ENCODE results near the gene CNIH2.
"Not testable (repeated sequence)": the region's sequence is repeated elsewhere in the genome, so short reads cannot be mapped to it uniquely, and the experiment has no call there.

The CNIH2 gene

DNA sequence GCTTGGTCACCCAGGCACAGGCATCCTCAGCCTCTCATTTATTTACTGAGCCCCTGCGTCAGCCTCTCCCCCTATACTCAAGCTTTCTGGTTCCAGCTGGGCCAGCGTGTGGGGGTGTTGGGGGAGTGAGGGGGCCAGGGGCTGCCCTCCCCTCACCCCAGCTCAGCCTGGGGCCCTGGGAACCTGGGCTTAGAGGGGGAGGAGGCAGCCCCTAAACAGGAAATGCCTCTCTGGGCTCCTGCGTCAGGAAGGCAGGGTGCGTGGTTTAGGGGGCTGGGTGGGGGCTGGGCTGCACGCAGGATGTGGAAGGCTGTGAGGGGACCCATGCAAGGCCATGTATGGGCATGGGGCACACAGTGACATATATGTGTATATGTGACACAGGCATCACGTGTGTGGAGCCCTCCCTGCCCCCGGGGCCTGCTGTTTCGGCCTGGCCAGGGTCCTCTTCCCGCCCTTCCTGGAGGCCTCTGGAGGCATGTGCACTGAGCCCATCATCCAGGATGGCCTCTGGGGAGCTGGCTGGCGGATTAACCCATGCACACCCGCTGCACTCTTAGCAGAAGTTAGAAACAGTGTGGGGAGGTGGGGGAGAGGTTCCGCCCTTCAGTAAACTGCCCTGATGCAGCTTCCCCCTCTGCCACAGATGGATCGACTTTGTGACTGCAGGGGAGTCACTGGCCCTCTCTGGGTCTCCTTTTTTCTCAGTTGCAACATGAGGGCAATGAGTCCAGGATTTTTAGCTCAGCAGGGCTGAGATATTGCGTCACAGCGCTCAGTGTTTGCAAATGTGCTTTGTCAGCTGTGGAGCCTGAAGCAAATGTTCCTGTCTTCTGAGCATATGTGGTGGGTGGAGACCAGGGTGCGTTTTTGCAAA is 40.0 kb downstream of the CNIH2 start:
- Mint-ChIP-seq H3K4me3 (peak overlapping the region; percentile 48), H3K27me3 (no peaks in the 10 kb centered on the region), H3K9me3 (no peaks in the 10 kb centered on the region), H3K27ac (peak overlapping the region; percentile 83), H3K36me3 (no peaks in the 10 kb centered on the region), H3K4me1 (peaks cover 39% of the 10 kb centered on the region)
- peak; percentile 67 for ATAC-seq

DNA sequence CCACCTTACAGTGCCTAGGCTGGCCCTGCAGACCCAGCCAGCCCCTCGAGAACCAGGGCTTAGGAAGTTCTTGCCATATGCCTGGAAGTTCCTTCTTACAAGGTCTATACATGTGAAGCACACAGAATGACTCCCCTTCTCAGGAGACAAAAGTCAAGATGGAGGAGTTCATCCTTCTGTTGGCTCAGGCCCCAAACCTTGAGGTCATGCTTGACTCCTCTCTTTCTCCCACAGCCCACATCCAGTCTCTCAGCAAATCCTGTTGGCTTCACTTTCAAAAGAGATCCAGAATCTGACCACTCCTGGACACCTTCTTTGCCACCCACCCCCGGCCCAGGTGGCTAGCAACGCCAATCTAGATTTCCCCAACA is 40.6 kb downstream of the CNIH2 start:
- H3K4me3 Mint-ChIP-seq, result no peak overlapping the region
- H3K36me3 Mint-ChIP-seq, result no peaks in the 10 kb centered on the region
- ATAC-seq, result no peak
- peaks cover 38% of the 10 kb centered on the region for H3K4me1 Mint-ChIP-seq
- no peaks in the 10 kb centered on the region for H3K27me3 Mint-ChIP-seq
- H3K27ac Mint-ChIP-seq, result peak overlapping the region; percentile 83
- H3K9me3 Mint-ChIP-seq, result no peaks in the 10 kb centered on the region

GRCh38 chr11:66320289-66320688 is 42.3 kb downstream of the CNIH2 start:
- not testable (repeated sequence) for H3K27ac Mint-ChIP-seq, H3K4me3 Mint-ChIP-seq, ATAC-seq, H3K36me3 Mint-ChIP-seq, H3K27me3 Mint-ChIP-seq, H3K9me3 Mint-ChIP-seq
- H3K4me1 Mint-ChIP-seq, result peaks cover 29% of the 10 kb centered on the region

DNA sequence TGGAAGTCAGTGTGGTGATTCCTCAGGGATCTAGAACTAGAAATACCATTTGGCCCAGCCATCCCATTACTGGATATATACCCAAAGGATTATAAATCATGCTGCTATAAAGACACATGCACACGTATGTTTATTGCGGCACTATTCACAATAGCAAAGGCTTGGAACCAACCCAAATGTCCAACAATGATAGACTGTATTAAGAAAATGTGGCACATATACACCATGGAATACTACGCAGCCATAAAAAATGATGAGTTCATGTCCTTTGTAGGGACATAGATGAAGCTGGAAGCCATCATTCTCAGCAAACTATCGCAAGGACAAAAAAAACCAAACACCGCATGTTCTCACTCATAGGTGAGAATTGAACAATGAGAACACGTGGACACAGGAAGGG is 42.8 kb downstream of the CNIH2 start:
- not testable (repeated sequence) for H3K4me3 Mint-ChIP-seq, H3K36me3 Mint-ChIP-seq, H3K27ac Mint-ChIP-seq, H3K27me3 Mint-ChIP-seq, ATAC-seq, H3K9me3 Mint-ChIP-seq
- peaks cover 27% of the 10 kb centered on the region for H3K4me1 Mint-ChIP-seq

DNA sequence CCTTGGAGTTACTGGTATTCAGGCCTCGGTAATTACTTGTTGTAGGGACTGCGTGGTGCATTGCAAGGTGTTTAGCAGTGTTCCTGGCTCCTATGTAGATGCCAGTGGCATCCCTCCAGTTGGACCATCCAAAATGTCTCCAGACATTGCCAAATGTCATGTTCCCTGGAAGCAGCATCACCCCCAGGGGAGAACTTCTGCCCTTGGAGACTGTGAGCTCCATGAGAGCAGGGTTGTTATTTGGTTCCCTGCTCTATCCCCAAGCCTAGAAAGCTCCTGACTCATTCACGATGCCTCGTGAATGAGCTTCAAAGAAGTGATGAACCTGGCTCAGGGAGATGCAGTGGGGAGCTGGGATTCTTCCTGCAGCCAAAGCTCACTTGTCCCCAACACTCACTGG is 43.6 kb downstream of the CNIH2 start:
- H3K4me3 Mint-ChIP-seq, result no peak overlapping the region
- no peak for ATAC-seq
- no peak overlapping the region for H3K27ac Mint-ChIP-seq
- no peaks in the 10 kb centered on the region for H3K36me3 Mint-ChIP-seq
- H3K27me3 Mint-ChIP-seq, result no peaks in the 10 kb centered on the region
- no peaks in the 10 kb centered on the region for H3K9me3 Mint-ChIP-seq
- peaks cover 32% of the 10 kb centered on the region for H3K4me1 Mint-ChIP-seq

DNA sequence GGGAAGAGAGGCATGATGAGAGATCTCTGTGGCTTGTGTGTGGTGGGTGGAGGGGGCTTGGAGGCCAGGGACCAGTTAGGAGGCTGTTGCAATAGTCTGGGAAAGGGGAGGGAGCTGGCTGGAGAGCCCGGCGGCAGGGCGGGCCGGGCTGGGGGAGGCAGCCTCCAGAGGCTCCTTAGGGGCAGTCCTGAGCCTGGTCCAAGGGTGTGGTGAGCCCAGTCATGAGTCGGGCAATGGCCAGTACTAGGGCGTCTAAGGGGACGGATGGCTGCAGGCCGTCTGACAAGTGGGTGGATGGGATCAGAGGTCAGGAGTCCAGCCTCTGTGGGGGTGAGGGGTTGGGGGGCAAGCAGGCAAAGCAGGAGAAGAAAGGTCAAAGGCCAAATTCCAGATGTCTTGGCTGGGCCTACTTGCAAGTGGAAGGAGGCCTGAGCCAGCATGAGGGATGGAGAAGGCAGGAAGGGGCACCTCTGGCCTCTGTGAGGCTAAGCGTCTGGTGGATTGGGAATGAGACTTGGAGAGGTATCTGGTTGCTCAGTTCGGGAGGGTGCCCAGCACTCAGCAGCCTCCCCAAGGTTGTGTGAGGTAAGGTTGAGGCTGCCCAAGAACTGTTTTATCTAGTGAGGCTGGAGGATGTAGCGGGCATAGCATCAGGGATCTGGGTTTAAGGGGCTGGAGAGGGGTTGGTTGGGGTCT is 44.9 kb downstream of the CNIH2 start:
- no peak for ATAC-seq
- Mint-ChIP-seq H3K36me3 (no peaks in the 10 kb centered on the region), H3K4me1 (peaks cover 31% of the 10 kb centered on the region), H3K9me3 (no peaks in the 10 kb centered on the region), H3K27me3 (no peaks in the 10 kb centered on the region), H3K4me3 (no peak overlapping the region), H3K27ac (no peak overlapping the region)

DNA sequence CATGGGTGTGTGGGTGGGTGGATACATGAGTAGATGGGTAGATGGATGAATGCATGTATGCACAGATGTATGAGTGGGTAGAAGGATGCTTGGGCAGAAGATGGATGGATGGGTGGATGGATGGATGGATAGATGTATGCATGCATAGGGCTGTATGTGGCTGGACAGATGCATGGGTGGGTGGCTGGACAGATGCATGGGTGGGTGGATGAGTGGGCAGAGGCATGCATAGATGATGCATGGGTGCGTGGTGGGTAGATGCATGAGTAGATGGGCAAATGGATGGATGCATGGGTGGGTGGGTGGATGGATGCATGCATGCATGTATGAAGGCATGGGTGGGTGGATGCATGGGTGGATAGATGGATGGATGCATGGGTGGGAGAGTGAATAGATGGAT is 45.7 kb downstream of the CNIH2 start:
- H3K27ac Mint-ChIP-seq, result no peak overlapping the region
- H3K36me3 Mint-ChIP-seq, result no peaks in the 10 kb centered on the region
- ATAC-seq, result no peak
- no peaks in the 10 kb centered on the region for H3K27me3 Mint-ChIP-seq
- H3K4me3 Mint-ChIP-seq, result no peak overlapping the region
- H3K4me1 Mint-ChIP-seq, result peaks cover 31% of the 10 kb centered on the region
- no peaks in the 10 kb centered on the region for H3K9me3 Mint-ChIP-seq

DNA sequence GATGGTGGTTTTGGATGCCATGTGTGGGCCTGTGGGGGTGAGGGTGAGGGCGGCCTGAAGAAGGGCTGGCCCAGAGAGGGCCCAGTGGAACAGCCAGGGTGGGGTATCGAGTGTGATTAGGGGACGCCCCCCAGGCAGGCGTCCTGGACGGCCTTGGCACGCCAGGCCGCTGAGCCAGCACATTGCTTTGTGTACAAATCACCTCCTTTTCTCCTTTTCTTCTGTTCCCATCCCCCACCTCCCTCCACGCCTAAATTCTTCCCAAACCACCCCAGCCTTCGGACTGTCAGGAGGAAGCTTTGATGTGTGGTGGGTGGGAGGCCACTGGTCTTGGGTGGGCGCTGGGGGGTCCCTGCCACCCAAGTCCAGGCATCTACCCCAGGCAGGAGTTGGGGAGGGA is 46.7 kb downstream of the CNIH2 start:
- Mint-ChIP-seq H3K27ac (no peak overlapping the region), H3K4me3 (no peak overlapping the region), H3K27me3 (no peaks in the 10 kb centered on the region), H3K36me3 (no peaks in the 10 kb centered on the region), H3K4me1 (peaks cover 25% of the 10 kb centered on the region), H3K9me3 (no peaks in the 10 kb centered on the region)
- ATAC-seq, result no peak

- H3K4me3 Mint-ChIP-seq, result no peak overlapping the region
- H3K27ac Mint-ChIP-seq, result no peak overlapping the region
- H3K4me1 Mint-ChIP-seq, result peaks cover 25% of the 10 kb centered on the region
- H3K36me3 Mint-ChIP-seq, result no peaks in the 10 kb centered on the region
- no peak for ATAC-seq
- H3K27me3 Mint-ChIP-seq, result no peaks in the 10 kb centered on the region
- H3K9me3 Mint-ChIP-seq, result no peaks in the 10 kb centered on the region
These were observed 47.3 kb downstream of the CNIH2 start for GRCh38 chr11:66325263-66325671.

- peak overlapping the region; percentile 31 for H3K27ac Mint-ChIP-seq
- no peaks in the 10 kb centered on the region for H3K36me3 Mint-ChIP-seq
- H3K4me1 Mint-ChIP-seq, result peaks cover 25% of the 10 kb centered on the region
- H3K4me3 Mint-ChIP-seq, result no peak overlapping the region
- H3K27me3 Mint-ChIP-seq, result no peaks in the 10 kb centered on the region
- H3K9me3 Mint-ChIP-seq, result no peaks in the 10 kb centered on the region
- ATAC-seq, result no peak
These were observed 48.5 kb downstream of the CNIH2 start for GRCh38 chr11:66326261-66327111.

DNA sequence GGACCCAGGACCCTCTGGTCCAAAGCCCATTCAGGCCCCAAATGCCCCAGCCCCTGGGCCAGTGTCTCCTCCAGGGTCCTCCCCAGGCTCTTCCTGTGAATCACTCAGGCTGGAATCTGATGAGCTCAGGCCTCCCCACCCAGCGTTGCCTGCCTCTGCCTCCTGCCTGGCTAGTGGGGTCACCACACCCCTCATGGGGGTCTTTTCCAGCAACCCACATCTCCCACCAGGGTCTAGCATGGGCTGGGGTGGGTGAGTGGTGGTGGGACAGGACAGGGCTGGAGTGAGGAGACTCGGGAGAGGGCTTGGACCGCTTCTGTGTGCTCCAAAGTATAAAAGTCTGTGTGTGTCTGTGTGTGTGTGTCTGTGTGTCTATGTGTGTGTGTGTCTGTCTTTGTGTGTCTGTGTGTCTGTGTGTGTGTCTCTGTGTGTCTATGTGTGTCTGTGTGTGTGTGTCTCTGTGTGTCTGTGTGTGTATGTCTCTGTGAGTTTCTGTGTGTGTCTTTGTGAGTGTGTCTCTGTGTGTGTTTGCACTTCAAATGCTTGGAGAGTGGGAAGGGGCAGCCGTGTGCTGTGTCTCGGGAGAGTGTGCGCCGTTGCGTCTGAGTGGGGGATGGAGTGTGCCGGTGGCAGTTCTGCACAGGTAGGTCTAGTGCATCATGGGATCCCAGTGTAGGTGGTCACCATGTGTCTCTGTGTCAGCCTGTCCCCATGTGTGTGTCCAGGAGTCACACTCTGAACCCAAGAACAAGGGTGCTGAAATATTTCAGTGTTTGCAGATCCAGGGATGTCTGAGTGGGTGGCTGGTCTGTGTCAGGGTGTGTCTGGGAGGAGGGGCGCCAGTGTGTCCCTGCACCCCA is 49.4 kb downstream of the CNIH2 start:
- peak overlapping the region; percentile 4 for H3K27ac Mint-ChIP-seq
- no peaks in the 10 kb centered on the region for H3K36me3 Mint-ChIP-seq
- H3K9me3 Mint-ChIP-seq, result no peaks in the 10 kb centered on the region
- H3K4me1 Mint-ChIP-seq, result peaks cover 25% of the 10 kb centered on the region
- ATAC-seq, result no peak
- H3K4me3 Mint-ChIP-seq, result no peak overlapping the region
- H3K27me3 Mint-ChIP-seq, result no peaks in the 10 kb centered on the region

DNA sequence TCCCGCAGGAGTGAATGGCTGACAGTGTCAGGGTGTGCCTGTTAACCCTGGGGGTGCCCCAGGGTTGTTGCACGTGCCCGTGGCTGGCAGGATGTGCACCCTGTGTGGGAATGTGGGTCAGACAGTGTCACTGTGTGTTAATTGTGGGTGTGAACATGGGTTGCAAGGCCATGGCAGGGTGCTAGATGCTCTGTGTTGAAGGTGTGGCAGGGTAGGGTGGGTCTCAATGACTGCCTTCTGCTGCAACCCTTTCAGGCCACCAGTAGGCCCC is 50.0 kb downstream of the CNIH2 start:
- H3K27me3 Mint-ChIP-seq, result no peaks in the 10 kb centered on the region
- H3K4me1 Mint-ChIP-seq, result peaks cover 25% of the 10 kb centered on the region
- H3K27ac Mint-ChIP-seq, result peak overlapping the region; percentile 4
- no peak overlapping the region for H3K4me3 Mint-ChIP-seq
- ATAC-seq, result no peak
- H3K9me3 Mint-ChIP-seq, result no peaks in the 10 kb centered on the region
- H3K36me3 Mint-ChIP-seq, result no peaks in the 10 kb centered on the region

DNA sequence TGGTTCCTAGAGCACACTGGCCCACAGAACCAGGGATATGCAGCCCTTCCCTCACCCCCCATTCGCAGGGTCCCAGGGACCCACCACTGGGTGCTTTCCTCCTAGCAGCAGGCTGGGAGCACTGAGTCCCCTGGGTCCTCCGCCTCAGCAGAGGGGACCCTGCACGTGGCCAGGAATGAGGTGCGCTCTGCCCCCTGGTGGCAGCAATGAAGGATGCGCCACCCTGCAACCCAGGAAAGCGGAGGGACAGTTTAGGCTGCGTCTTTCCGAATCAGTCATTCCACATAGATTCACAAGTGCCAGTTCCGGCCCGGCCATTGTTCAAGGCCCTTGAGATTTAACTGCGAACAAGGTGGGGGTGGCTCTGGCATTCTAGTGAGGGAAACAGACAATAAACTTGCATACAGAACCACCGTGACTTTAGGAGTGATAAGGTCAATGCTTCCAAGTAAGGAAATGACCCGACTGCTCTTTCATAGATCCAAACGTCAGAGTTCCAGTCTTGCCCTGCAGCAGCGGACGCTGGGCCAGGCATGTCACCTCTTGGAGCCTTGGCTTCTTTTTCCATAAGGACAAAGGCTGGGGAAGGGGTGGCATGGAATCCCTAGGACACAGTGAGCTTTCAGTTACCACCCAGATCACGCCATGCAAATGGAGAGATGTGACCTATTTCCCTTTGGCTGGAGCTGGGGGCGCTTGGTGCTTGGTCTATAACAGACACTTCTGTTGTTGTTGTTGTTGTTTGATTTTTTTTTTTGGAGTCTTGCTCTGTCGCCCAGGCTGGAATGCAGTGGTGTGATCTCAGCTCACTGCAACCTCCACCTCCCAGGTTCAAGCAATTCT is 50.5 kb downstream of the CNIH2 start:
- Mint-ChIP-seq H3K27ac (peak overlapping the region; percentile 4), H3K9me3 (no peaks in the 10 kb centered on the region), H3K4me3 (no peak overlapping the region), H3K4me1 (peaks cover 25% of the 10 kb centered on the region), H3K36me3 (no peaks in the 10 kb centered on the region), H3K27me3 (no peaks in the 10 kb centered on the region)
- peak; percentile 91 for ATAC-seq

DNA sequence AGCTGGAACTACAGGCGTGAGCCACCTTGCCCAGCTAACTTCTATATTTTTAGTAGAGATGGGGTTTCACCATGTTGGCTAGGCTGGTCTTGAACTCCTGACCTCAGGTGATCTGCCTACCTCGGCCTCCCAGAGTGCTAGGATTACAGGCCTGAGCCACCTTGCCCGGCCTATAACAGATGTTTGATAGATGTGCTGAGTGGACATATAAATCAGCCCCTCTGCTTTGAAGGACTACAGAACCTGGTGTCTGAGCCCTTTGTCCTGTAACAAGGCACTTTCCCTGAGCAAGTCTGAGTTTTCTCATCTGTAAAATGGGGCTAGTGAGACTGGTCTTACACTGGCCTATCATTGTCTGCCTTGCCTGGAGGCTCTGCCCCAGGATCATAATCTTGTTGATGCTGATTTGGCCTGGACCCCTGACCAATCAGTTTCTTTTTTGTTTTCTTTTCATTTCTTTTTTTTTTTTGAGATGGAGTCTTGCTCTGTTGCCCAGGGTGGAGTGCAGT is 51.2 kb downstream of the CNIH2 start:
- Mint-ChIP-seq H3K9me3 (no peaks in the 10 kb centered on the region), H3K27me3 (no peaks in the 10 kb centered on the region), H3K4me3 (no peak overlapping the region), H3K4me1 (peaks cover 25% of the 10 kb centered on the region), H3K27ac (no peak overlapping the region), H3K36me3 (no peaks in the 10 kb centered on the region)
- ATAC-seq, result no peak
